PC-3 (cell line): ENCODE results near the gene DIAPH2. TPM values are rescaled to one million over a fixed set of nuclear protein-coding genes. Genes with fewer than 3 reads are reported as not detected.

ENCODE experiments used
- ATAC-seq: fragments of 200-7000 bp; cut with Tn5 transposase; 2 replicates; pipeline ENCODE4 v1.9.1; 2020; ENCODE audit warnings: mild to moderate bottlenecking, moderate library complexity
- BruUV-seq: library from RNA; stranded (reverse); fragments of 400-500 nt; replicated peaks from 2 replicates; lab custom pipeline; 2021; lab: Mats Ljungman, UMichigan
- CTCF ChIA-PET: fragments of 300-600 bp; sonication (Branson Sonifier 250); formaldehyde crosslinking; loops from one replicate; lab custom pipeline; 2022; ENCODE audit warnings: antibody characterized with exemption; lab: Charles Lee
- POLR2A ChIA-PET: fragments of 300-600 bp; sonication (Branson Sonifier 250); formaldehyde crosslinking; loops from one replicate; lab custom pipeline; 2022; ENCODE audit warnings: antibody characterized with exemption; ENCODE audit not compliant: unreplicated experiment; lab: Charles Lee
- DNase-seq: peaks from one replicate; pipeline ENCODE4 v3.0.0-alpha.2; 2015
- H2AFZ ChIP-seq: fragments of 300-600 bp; sonication (generic); 2 replicates; pipeline ENCODE4 v1.6.0; 2016; ENCODE audit warnings: antibody characterized with exemption, low read length
- H3F3A ChIP-seq: fragments of 300-600 bp; sonication (generic); one replicate; pipeline ENCODE4 v1.6.0; 2017; ENCODE audit warnings: antibody characterized with exemption, low read length, control low read depth, mild to moderate bottlenecking; ENCODE audit not compliant: unreplicated experiment
- H3K27ac ChIP-seq: fragments of 300-600 bp; sonication (generic); 2 replicates; pipeline ENCODE4 v1.5.1; 2016; ENCODE audit warnings: mild to moderate bottlenecking, low read length
- H3K27me3 ChIP-seq: fragments of 300-600 bp; sonication (generic); 2 replicates; pipeline ENCODE4 v1.6.1; 2016; ENCODE audit warnings: low read length, mixed read lengths
- H3K36me3 ChIP-seq: fragments of 300-600 bp; sonication (generic); 2 replicates; pipeline ENCODE4 v1.6.1; 2016; ENCODE audit warnings: low read depth, mixed run types, low read length, mixed read lengths
- H3K4me1 ChIP-seq: fragments of 300-600 bp; sonication (generic); 2 replicates; pipeline ENCODE4 v1.5.1; 2016; ENCODE audit warnings: low read length; ENCODE audit not compliant: insufficient read depth
- H3K4me2 ChIP-seq: fragments of 300-600 bp; sonication (generic); 2 replicates; pipeline ENCODE4 v1.6.0; 2016; ENCODE audit warnings: low read length
- H3K4me3 ChIP-seq: fragments of 300-600 bp; sonication (generic); 2 replicates; pipeline ENCODE4 v1.5.1; 2016; ENCODE audit warnings: mild to moderate bottlenecking, low read length, mixed read lengths
- H3K79me2 ChIP-seq: fragments of 300-600 bp; sonication (generic); 2 replicates; pipeline ENCODE4 v1.6.1; 2017; ENCODE audit warnings: low read length, mixed read lengths
- H3K9ac ChIP-seq: fragments of 300-600 bp; sonication (generic); 2 replicates; pipeline ENCODE4 v1.6.0; 2016; ENCODE audit warnings: mild to moderate bottlenecking, low read length
- H3K9me2 ChIP-seq: fragments of 300-600 bp; sonication (generic); replicated peaks from 2 replicates; pipeline ENCODE4 v1.6.1; 2016; ENCODE audit warnings: mixed run types, low read length, mixed read lengths
- H3K9me3 ChIP-seq: fragments of 300-600 bp; sonication (generic); 2 replicates; pipeline ENCODE4 v1.6.1; 2016; ENCODE audit warnings: low read length, mixed read lengths
- H4K20me1 ChIP-seq: fragments of 300-600 bp; sonication (generic); 2 replicates; pipeline ENCODE4 v1.6.1; 2016; ENCODE audit warnings: low read length, mixed read lengths
- CTCF ChIP-seq: fragments of 300-600 bp; sonication (generic); conservative IDR thresholded peaks from 2 replicates; pipeline ENCODE4 v1.5.1; 2017; ENCODE audit warnings: antibody characterized with exemption, low read depth, mild to moderate bottlenecking, low read length
- EZH2 ChIP-seq: fragments of 300-600 bp; sonication (generic); IDR thresholded peaks from one replicate; pipeline ENCODE4 v1.6.1; 2017; ENCODE audit warnings: antibody characterized with exemption, mild to moderate bottlenecking, low read length; ENCODE audit not compliant: unreplicated experiment
- EZH2phosphoT487 ChIP-seq: fragments of 300-600 bp; sonication (generic); IDR thresholded peaks from 2 replicates; pipeline ENCODE4 v1.6.1; 2018; ENCODE audit warnings: mild to moderate bottlenecking, antibody characterized with exemption, low read length, borderline replicate concordance
- intact Hi-C: fragments of 100-400 bp; cut with micrococcal nuclease; formaldehyde crosslinking; loops from 2 replicates; pipeline ENCODE4 v1.9.0; 2023
- total RNA-seq: library from RNA; depleted of rRNA; stranded (reverse); fragments of >200 nt; gene quantifications from 2 replicates; pipeline ENCODE4 v1.2.3, GENCODE V29; 2014

Gene DIAPH2
- total RNA-seq, 1 experiment from 2014 or later, result 15.1 TPM

GRCh38 chrX:97524340-97524739, 839.7 kb downstream of the DIAPH2 start:
- ATAC-seq (peak; percentile 84), DNase-seq (peak; percentile 67)
- no peaks in the 10 kb centered on the region for H4K20me1 ChIP-seq
- H3K4me3 ChIP-seq, result peak overlapping the region; percentile 55
- no TSS peak for BruUV-seq
- intact Hi-C loops, result no loop called here
- H3K79me2 ChIP-seq, result no peaks in the 10 kb centered on the region
- no peaks in the 10 kb centered on the region for H3K9me2 ChIP-seq
- no peak overlapping the region for H2AFZ ChIP-seq
- POLR2A ChIA-PET, result interaction anchor here (0.6 kb wide), 1 partner anchor 135 kb away, joined by 9 read pairs; no protein-coding TSS in a partner anchor
- TF ChIP-seq EZH2phosphoT487 (no peak), EZH2 (no peak), CTCF (no peak)
- peak overlapping the region; percentile 90 for H3K27ac ChIP-seq
- no peaks in the 10 kb centered on the region for H3K9me3 ChIP-seq
- CTCF ChIA-PET, result no interaction called here
- peaks cover 29% of the 10 kb centered on the region for H3K4me1 ChIP-seq
- peaks cover 6% of the 10 kb centered on the region for H3F3A ChIP-seq
- H3K9ac ChIP-seq, result peak overlapping the region; percentile 59
- no peaks in the 10 kb centered on the region for H3K36me3 ChIP-seq
- no peaks in the 10 kb centered on the region for H3K27me3 ChIP-seq
- H3K4me2 ChIP-seq, result peak overlapping the region; percentile 84

GRCh38 chrX:97524997-97525396, 840.4 kb downstream of the DIAPH2 start:
- Histone ChIP-seq H3K79me2 (no peaks in the 10 kb centered on the region), H3K27me3 (no peaks in the 10 kb centered on the region), H2AFZ (no peak overlapping the region), H3K4me1 (peaks cover 29% of the 10 kb centered on the region), H3K9ac (peak overlapping the region; percentile 59), H3K4me2 (peak overlapping the region; percentile 84), H4K20me1 (no peaks in the 10 kb centered on the region), H3K36me3 (no peaks in the 10 kb centered on the region), H3K4me3 (peak overlapping the region; percentile 55), H3K9me3 (no peaks in the 10 kb centered on the region), H3K9me2 (no peaks in the 10 kb centered on the region), H3F3A (peaks cover 6% of the 10 kb centered on the region), H3K27ac (peak overlapping the region; percentile 90)
- DNase-seq (peak; percentile 78), ATAC-seq (peak; percentile 92)
- ChIA-PET CTCF (no interaction called here), POLR2A (interaction anchor here (0.6 kb wide), 1 partner anchor 135 kb away, joined by 9 read pairs; no protein-coding TSS in a partner anchor)
- intact Hi-C loops, result no loop called here
- TF ChIP-seq EZH2phosphoT487 (no peak), EZH2 (no peak), CTCF (no peak)
- BruUV-seq, result no TSS peak

- no TSS peak for BruUV-seq
- Histone ChIP-seq H3K9me3 (no peaks in the 10 kb centered on the region), H4K20me1 (no peaks in the 10 kb centered on the region), H3K36me3 (no peaks in the 10 kb centered on the region), H3K79me2 (no peaks in the 10 kb centered on the region), H3F3A (peaks cover 6% of the 10 kb centered on the region), H3K9ac (no peak overlapping the region), H3K27me3 (no peaks in the 10 kb centered on the region), H3K9me2 (no peaks in the 10 kb centered on the region), H3K4me3 (no peak overlapping the region), H3K4me2 (no peak overlapping the region), H2AFZ (no peak overlapping the region), H3K27ac (peak overlapping the region; percentile 90), H3K4me1 (peaks cover 29% of the 10 kb centered on the region)
- ATAC-seq (no peak), DNase-seq (peak; percentile 57)
- intact Hi-C loops, result no loop called here
- ChIA-PET CTCF (no interaction called here), POLR2A (no interaction called here)
- TF ChIP-seq EZH2phosphoT487 (no peak), CTCF (no peak), EZH2 (no peak)
Measured at GRCh38 chrX:97525981-97526380, 841.3 kb downstream of the DIAPH2 start.
